HG02840 (cell line): ENCODE measurements around the gene KRTDAP.

ENCODE experiments used
- ATAC-seq: cut with Tn5 transposase; IDR thresholded peaks from one replicate; pipeline ENCODE4 v1.9.1; 2021; ENCODE audit warnings: mild to moderate bottlenecking, moderate library complexity, moderate number of reproducible peaks; ENCODE audit not compliant: unreplicated experiment, low FRiP score

KRTDAP gene

DNA sequence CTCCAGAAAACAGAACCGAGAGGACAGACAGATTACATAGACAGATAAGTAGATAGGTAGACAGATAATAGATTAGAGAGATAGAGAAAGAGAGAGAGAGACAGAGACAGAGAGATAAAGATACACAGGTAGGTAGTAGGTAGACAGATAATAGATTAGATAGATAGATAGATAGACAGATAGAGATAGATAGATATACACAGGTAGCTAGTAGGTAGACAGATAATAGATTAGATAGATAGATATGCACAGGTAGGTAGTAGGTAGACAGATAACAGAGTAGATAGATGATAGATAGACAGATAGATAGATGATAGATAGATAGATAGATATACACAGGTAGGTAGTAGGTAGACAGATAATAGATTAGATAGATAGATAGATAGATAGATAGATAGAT, 32.1 kb downstream of the KRTDAP start:
- no peak for ATAC-seq

DNA sequence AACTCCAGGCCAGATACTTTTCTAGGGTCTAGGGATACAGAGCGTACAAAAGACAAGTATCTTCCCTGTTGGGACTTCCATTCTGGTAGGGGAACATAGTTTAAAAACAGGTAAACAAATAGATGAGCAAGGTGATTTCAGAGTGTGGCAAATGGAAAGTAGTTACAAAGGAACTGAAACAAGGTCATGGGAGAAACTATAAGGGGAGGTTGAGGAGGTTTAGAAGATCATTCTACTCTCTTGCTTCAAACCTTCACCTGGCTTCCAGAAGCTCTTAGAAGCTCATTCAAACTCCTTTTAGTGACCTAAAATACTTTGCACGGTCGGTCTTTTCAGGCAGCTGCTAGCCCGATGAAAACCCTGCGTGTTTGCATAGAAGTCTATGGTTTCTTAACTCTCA, 33.1 kb downstream of the KRTDAP start:
- no peak for ATAC-seq

DNA sequence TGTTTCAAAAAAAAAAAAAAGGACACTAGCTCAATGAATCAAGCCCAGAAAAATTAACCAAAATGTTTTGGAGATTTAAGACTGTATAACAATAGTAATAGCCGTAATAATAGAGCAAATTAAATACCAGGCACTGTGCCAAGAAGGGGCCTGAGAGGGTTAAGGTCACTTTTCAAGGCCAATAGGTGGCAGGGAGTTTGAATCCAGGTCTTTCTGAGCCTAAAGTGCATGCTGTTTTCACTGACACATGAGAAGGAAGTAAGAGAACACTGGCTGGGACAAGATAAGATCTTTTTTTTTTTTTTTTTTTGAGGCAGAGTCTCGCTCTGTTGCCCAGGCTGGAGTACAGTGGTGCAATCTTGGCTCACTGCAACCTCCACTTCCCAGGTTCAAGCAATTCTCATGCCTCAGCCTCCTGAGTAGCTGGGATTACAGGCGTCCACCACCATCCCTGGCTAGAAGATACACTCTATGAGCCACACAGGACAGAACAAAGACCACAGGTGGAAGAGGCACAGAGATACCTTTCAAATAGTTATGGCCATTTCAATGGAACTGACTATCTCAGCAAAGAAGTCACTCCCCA, 34.6 kb downstream of the KRTDAP start:
- ATAC-seq: no peak

DNA sequence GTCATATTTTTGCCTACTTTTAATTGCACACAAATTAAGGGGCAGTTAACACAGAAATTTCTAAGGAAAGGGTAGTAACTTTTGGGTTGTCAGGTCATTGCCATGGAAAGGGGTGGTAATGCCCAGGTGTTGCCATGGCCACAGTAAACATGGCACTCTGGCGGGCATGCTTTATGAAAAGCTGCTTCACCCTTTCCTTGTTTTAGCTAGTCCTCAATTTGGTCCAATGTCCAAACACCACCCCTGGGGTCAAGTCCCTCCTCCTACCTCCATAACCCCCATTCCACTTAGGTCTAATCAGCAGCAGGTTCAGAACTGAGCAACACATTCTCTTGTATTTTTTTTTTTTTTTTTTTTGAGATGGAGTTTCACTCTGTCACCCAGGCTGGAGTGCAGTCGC, 35.6 kb downstream of the KRTDAP start:
- no peak for ATAC-seq

GRCh38 chr19:35451338-35452096, 38.7 kb downstream of the KRTDAP start:
- no peak for ATAC-seq

DNA sequence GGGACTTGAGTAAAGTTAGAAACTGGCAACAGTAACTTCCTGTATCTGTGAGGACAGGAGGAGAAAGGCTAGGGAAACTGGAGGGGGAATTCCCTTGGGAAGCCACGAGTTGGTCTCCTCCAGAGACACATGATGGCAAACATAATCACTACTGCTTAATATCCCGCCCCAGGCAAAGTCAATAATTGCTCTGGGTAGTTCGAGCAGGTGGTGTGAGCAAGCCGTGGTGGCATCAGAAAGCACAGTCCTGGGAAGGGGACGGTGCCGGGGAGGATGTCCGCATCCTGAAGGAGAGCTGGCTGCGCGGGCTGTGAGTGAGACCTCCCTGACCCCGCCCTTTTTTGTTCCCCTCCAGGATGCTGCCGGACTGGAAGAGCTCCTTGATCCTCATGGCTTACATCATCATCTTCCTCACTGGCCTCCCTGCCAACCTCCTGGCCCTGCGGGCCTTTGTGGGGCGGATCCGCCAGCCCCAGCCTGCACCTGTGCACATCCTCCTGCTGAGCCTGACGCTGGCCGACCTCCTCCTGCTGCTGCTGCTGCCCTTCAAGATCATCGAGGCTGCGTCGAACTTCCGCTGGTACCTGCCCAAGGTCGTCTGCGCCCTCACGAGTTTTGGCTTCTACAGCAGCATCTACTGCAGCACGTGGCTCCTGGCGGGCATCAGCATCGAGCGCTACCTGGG, 40.8 kb downstream of the KRTDAP start:
- no peak for ATAC-seq

- ATAC-seq: no peak
These were observed 42.4 kb downstream of the KRTDAP start, which contains the start of gene FFAR2 for GRCh38 chr19:35447606-35448469. Gene FFAR2, plus strand, starts transcription at chr19:35448257. Its CDS starts 1,458 bp downstream, at chr19:35449715.

DNA sequence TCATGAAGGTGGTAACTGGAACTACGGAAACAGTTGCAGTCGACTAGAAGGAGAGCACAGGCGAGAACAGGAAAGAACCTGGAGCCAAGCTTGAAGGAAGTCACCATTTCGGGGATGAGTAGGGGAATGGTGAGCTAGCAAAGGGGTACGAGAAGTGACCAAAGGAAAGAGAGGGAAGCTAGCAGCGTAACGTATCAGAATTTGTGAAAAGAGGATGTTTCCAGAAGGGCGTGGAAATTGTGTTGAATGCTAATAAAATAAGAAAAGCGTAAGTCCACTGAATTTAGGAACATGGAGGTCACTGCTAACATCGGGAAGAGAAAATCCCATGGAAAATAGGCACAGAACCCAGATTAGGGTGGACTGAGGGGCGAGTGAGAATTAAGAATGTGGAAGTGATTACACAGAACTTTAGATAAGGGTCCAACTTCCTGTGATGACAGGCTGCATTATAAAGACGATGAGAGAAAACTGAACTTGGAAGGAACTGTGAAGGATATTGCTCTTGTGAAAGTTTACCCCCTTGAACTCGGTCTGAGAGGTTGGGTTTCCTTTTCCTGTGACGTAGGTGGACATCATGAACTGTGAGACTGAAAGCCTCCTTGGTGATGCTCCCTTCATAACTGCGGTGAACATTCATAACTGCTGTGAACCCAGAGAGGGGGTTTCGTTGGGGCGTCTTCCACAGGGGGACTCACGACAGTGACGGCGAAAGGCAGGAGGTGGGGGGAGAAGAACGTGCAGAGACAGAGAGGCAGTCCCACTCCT, 44.3 kb downstream of the KRTDAP start:
- ATAC-seq: no peak

DNA sequence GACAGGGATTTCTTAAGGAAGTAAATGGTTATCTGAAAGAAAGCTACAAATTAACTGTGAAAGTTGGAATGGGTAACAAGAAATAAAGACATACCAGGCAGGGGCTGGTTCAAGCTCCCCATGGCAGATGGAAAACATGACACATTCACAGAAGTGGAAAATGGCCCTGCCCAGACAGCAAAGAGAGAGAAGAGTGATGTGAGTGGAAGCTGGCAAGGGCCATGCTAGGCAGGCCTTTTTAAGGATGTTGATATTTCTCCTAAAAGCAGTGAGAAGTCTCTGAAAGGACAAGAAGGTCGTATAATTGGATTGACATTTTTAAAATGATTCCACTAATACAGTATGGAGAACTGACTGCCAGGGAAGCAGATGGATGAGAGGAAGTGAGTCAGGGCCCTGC, 45.5 kb downstream of the KRTDAP start:
- ATAC-seq: no peak

- ATAC-seq: no peak
These were observed 48.2 kb downstream of the KRTDAP start for GRCh38 chr19:35442091-35442490.

DNA sequence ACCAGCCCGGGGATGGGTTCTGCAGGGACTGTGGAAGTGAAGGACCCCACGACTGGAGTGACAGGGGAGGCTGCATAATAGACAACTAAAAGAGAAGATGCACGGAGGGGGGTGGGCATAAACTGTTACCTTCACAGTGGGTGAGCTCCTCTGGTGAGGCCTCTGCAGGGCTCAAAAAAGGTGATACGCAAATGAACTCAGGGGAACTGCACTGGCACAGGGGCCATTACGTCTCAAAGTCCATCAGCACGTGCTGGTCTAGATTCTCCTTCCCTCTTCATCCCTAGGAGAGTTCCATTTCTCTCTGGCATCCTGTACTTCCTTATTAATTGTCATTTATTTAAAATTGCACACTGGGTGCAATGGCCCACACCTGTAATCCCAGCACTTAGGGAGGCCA, 50.3 kb downstream of the KRTDAP start:
- no peak for ATAC-seq

- ATAC-seq: no peak
These were observed 51.7 kb downstream of the KRTDAP start for GRCh38 chr19:35438527-35438926.

DNA sequence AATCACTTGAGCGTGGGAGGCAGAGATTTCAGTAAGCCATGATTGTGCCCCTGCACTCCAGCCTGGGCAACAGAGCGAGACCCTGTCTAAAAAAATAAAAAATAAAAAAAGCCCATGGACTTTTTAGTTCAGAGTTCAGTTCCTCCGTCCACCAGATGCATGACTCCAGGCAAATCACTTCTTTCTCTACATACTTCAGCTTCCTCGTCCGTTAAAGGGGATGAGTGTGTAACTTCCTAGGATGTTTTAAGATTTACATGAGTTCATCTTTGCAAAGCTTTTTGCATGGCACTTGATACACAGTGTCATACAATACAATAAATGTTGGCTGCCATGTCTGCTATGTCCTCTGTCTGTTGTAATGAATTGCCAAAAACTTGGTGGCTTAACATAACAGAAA, 52.2 kb downstream of the KRTDAP start:
- ATAC-seq: no peak

- no peak for ATAC-seq
These were observed 52.8 kb downstream of the KRTDAP start for GRCh38 chr19:35437406-35437951.
